GM13977 (cell line): ENCODE data around the gene TNRC6C.

Source experiments
- DNase-seq: peaks from one replicate; pipeline ENCODE4 v3.0.0; 2012; ENCODE audit warnings: low spot score
- CTCF ChIP-seq: IDR thresholded peaks from 2 replicates; pipeline ENCODE4 v1.5.1; 2012; ENCODE audit warnings: mild to moderate bottlenecking, control low read depth; ENCODE audit not compliant: insufficient read depth; ENCODE audit errors: extremely low read depth, missing control alignments
- in situ Hi-C: fragments of 300-500 bp; cut with MboI; formaldehyde crosslinking; loops from one replicate; pipeline ENCODE4 v1.12.0; 2022; ENCODE audit warnings: low sequenced_read_pairs, low pct_unique_long_range_greater_than_20kb, mixed read lengths, inconsistent platforms; ENCODE audit not compliant: unreplicated experiment

TNRC6C gene

GRCh38 chr17:78053777-78054468, 95.4 kb downstream of the TNRC6C start:
- TF ChIP-seq CTCF, result no peak
- in situ Hi-C loops, result no loop called here
- no peak for DNase-seq

GRCh38 chr17:78057113-78057740, 98.7 kb downstream of the TNRC6C start:
- DNase-seq, result no peak
- no peak for TF ChIP-seq CTCF
- in situ Hi-C loops, result no loop called here

- no peak for TF ChIP-seq CTCF
- in situ Hi-C loops, result no loop called here
- no peak for DNase-seq
Observed at GRCh38 chr17:78058001-78058400, 99.5 kb downstream of the TNRC6C start.

GRCh38 chr17:78058581-78058980, 100.1 kb downstream of the TNRC6C start:
- TF ChIP-seq CTCF, result no peak
- DNase-seq, result no peak
- in situ Hi-C loops, result no loop called here

GRCh38 chr17:78062596-78062995, 104.1 kb downstream of the TNRC6C start:
- DNase-seq, result no peak
- in situ Hi-C loops, result no loop called here

GRCh38 chr17:78063489-78063888, 105.0 kb downstream of the TNRC6C start:
- in situ Hi-C loops, result no loop called here
- TF ChIP-seq CTCF, result no peak
- no peak for DNase-seq

More at GRCh38 chr17:78062596-78062995, 104.1 kb downstream of the TNRC6C start:
- no peak for TF ChIP-seq CTCF
